K562 (cell line): Measurements from ENCODE around the gene MINK1. TPM values are rescaled to one million over a fixed set of nuclear protein-coding genes. Genes with fewer than 3 reads are reported as not detected.
A peak's percentile ranks its signal among the peaks of the same experiment; 100 is the strongest.

Source experiments
- ATAC-seq: fragments of 200-7000 bp; cut with Tn5 transposase; 3 replicates; pipeline ENCODE4 v1.9.1; 2020; ENCODE audit warnings: moderate library complexity
- BruUV-seq: library from RNA; stranded (reverse); fragments of 400-500 nt; replicated peaks from 2 replicates; lab custom pipeline; 2021; lab: Mats Ljungman, UMichigan
- CTCF ChIA-PET: fragments of 300-600 bp; formaldehyde crosslinking; extraction: SDS; loops from one replicate; lab custom pipeline; 2021; ENCODE audit warnings: low intra/inter-chr PET ratio; lab: Yijun Ruan, JAX
- POLR2A ChIA-PET: fragments of 300-600, 350-650 bp; sonication (Branson Sonifier 250); formaldehyde crosslinking; extraction: SDS; loops from one replicate; lab custom pipeline; 2021; ENCODE audit warnings: antibody characterized with exemption, inconsistent platforms; lab: Yijun Ruan, JAX
- DNase-seq, 4 experiments: peaks; one replicate each; pipeline versions ENCODE4 v3.0.0 to v3.0.0-alpha.2; 2011 to 2018; ENCODE audit warnings: low spot score in 3 of 4, mixed read lengths in 3 of 4; ENCODE audit errors: extremely low read depth in 1 of 4
- FAIRE-seq: peaks from 2 replicates; lab custom pipeline; 2011; peaks lifted over from hg19 to GRCh38; lab: Jason Lieb, UNC
- H2AFZ ChIP-seq: 2 replicates; pipeline ENCODE4 v1.6.0; 2011; ENCODE audit warnings: low read depth, low read length, control low read depth, inconsistent platforms
- H3K27ac ChIP-seq: fragments of 200-600 bp; 3 replicates; pipeline ENCODE4 v1.8.0; 2011; ENCODE audit warnings: low read depth, mild to moderate bottlenecking, control low read depth, inconsistent platforms, low read length, moderate library complexity, mixed read lengths; ENCODE audit errors: extremely low read depth
- H3K27me3 ChIP-seq, 2 experiments: fragments of 300-600 bp in 1 of 2; 2 replicates in 1 of 2; 3 replicates in 1 of 2; pipeline versions ENCODE4 v1.6.0 to v1.8.0; 2011; ENCODE audit warnings: inconsistent platforms in 2 of 2, low read length in 2 of 2, mild to moderate bottlenecking in 1 of 2, mixed read lengths in 1 of 2, moderate library complexity in 1 of 2; ENCODE audit not compliant: control insufficient read depth in 2 of 2, insufficient read depth in 2 of 2
- H3K36me3 ChIP-seq: fragments of 300-600 bp; 3 replicates; pipeline ENCODE4 v1.8.0; 2011; ENCODE audit warnings: mild to moderate bottlenecking, low read length, inconsistent platforms; ENCODE audit not compliant: control insufficient read depth, insufficient read depth
- H3K4me1 ChIP-seq, 2 experiments: fragments of 200-600 bp in 1 of 2; replicated peaks in 1 of 2; 2 replicates in 1 of 2; 3 replicates in 1 of 2; pipeline versions ENCODE4 v1.5.1 to v1.8.0; 2011; ENCODE audit warnings: inconsistent platforms in 2 of 2, low read length in 2 of 2, mild to moderate bottlenecking in 1 of 2, mixed read lengths in 1 of 2, moderate library complexity in 1 of 2; ENCODE audit not compliant: control insufficient read depth in 2 of 2, insufficient read depth in 2 of 2
- H3K4me2 ChIP-seq: 2 replicates; pipeline ENCODE4 v1.6.1; 2011; ENCODE audit warnings: low read length, control low read depth, inconsistent platforms, mixed read lengths; ENCODE audit not compliant: insufficient read depth
- H3K4me3 ChIP-seq: fragments of 200-600 bp; sonication (generic), shearing (Covaris generic); 2 replicates; pipeline ENCODE4 v1.5.1; 2016; ENCODE audit warnings: control low read depth, inconsistent platforms
- H3K79me2 ChIP-seq: fragments of 200-600 bp; 3 replicates; pipeline ENCODE4 v1.8.0; 2011; ENCODE audit warnings: low read length, inconsistent platforms; ENCODE audit not compliant: control insufficient read depth, insufficient read depth
- H3K9ac ChIP-seq, 2 experiments: 2 replicates each; pipeline versions ENCODE4 v1.6.0 to v1.6.1; 2011; ENCODE audit warnings: low read depth in 2 of 2, low read length in 2 of 2, control low read depth in 1 of 2, inconsistent platforms in 1 of 2, mild to moderate bottlenecking in 1 of 2, mixed read lengths in 1 of 2; ENCODE audit not compliant: insufficient read depth in 1 of 2
- H3K9me1 ChIP-seq: one replicate; pipeline ENCODE4 v1.6.0; 2011; ENCODE audit warnings: inconsistent platforms, mild to moderate bottlenecking, low read length, moderate library complexity; ENCODE audit not compliant: control insufficient read depth, insufficient read depth
- H3K9me3 ChIP-seq: replicated peaks from 2 replicates; pipeline ENCODE4 v1.5.1; 2011; ENCODE audit warnings: low read depth, low read length, inconsistent platforms; ENCODE audit not compliant: control insufficient read depth, insufficient read depth
- H4K20me1 ChIP-seq: replicated peaks from 2 replicates; pipeline ENCODE4 v1.6.1; 2011; ENCODE audit warnings: low read length, inconsistent platforms, mixed read lengths; ENCODE audit not compliant: control insufficient read depth, insufficient read depth
- ATF3 ChIP-seq, 2 experiments: fragments of 450-650 bp in 1 of 2; sonication (generic) in 1 of 2; formaldehyde crosslinking in 1 of 2; IDR thresholded peaks in 1 of 2; conservative IDR thresholded peaks in 1 of 2; 2 replicates each; pipeline versions ENCODE4 v1.6.1 to v1.8.1; 2016 to 2023; ENCODE audit warnings: mild to moderate bottlenecking in 2 of 2, moderate library complexity in 2 of 2, inconsistent platforms in 1 of 2, missing genetic modification reagents in 1 of 2
- CBX2 ChIP-seq: fragments of 200-600 bp; sonication (generic); IDR thresholded peaks from one replicate; pipeline ENCODE4 v1.6.1; 2012; ENCODE audit warnings: mild to moderate bottlenecking, low read length, inconsistent platforms; ENCODE audit not compliant: insufficient read depth, poor library complexity, severe bottlenecking
- CCAR2 ChIP-seq: fragments of 200-400 bp; formaldehyde crosslinking; IDR thresholded peaks from 2 replicates; pipeline ENCODE4 v1.6.1; 2017; ENCODE audit warnings: mild to moderate bottlenecking, low read depth, low read length
- FOXA1 ChIP-seq: fragments of 450-650 bp; IDR thresholded peaks from 2 replicates; pipeline ENCODE4 v1.6.1; 2016; ENCODE audit warnings: mild to moderate bottlenecking, borderline replicate concordance
- FOXK2 ChIP-seq, 2 experiments: fragments of 450-650 bp; IDR thresholded peaks in 1 of 2; conservative IDR thresholded peaks in 1 of 2; 2 replicates each; pipeline ENCODE4 v1.6.1; 2016; ENCODE audit warnings: low read depth in 2 of 2, mild to moderate bottlenecking in 1 of 2
- HCFC1 ChIP-seq: IDR thresholded peaks from 2 replicates; pipeline ENCODE4 v1.6.1; 2012; ENCODE audit warnings: low read depth, low read length, improper control_type of control experiment
- HEY1 ChIP-seq: fragments of 250-450 bp; sonication (Bioruptor Pico); IDR thresholded peaks from 2 replicates; pipeline ENCODE4 v1.5.0; 2020; ENCODE audit warnings: mild to moderate bottlenecking, moderate library complexity, borderline replicate concordance
- MCM5 ChIP-seq: fragments of 450-650 bp; IDR thresholded peaks from 2 replicates; pipeline ENCODE4 v1.6.1; 2016; ENCODE audit warnings: low read depth
- RNF219 ChIP-seq: fragments of 250-450 bp; sonication (Bioruptor Pico); IDR thresholded peaks from 2 replicates; pipeline ENCODE4 v1.5.0; 2022; ENCODE audit warnings: mild to moderate bottlenecking
- SIN3B ChIP-seq: fragments of 450-650 bp; IDR thresholded peaks from 2 replicates; pipeline ENCODE4 v1.6.1; 2017; ENCODE audit warnings: low read depth, mild to moderate bottlenecking, moderate library complexity
- TCF3 ChIP-seq: sonication (generic); formaldehyde crosslinking; IDR thresholded peaks from 2 replicates; pipeline ENCODE4 v1.4.0; 2020; ENCODE audit warnings: mild to moderate bottlenecking, missing genetic modification reagents
- ZNF23 ChIP-seq: fragments of 250-450 bp; sonication (Bioruptor Pico); IDR thresholded peaks from 2 replicates; pipeline ENCODE4 v1.4.0; 2020; ENCODE audit warnings: mild to moderate bottlenecking
- ZNF79 ChIP-seq: fragments of 250-450 bp; sonication (Bioruptor Pico); IDR thresholded peaks from 2 replicates; pipeline ENCODE4 v1.4.0; 2020; ENCODE audit warnings: low read depth, mild to moderate bottlenecking, moderate library complexity
- ZNF830 ChIP-seq: fragments of 250-450 bp; sonication (Bioruptor Pico); IDR thresholded peaks from 2 replicates; pipeline ENCODE4 v1.5.0; 2021; ENCODE audit warnings: mild to moderate bottlenecking
- WGBS: fragments of 100-300 bp; shearing (Covaris generic); methylation state at CpG from one replicate; pipeline ENCODE4 v1.1.6; 2016; ENCODE audit warnings: low coverage, mixed read lengths; ENCODE audit not compliant: insufficient coverage; ENCODE audit errors: missing lambda C conversion rate; 5-methylcytosine and 5-hydroxymethylcytosine counted together
- in situ Hi-C: fragments of 300-500 bp; cut with MboI; formaldehyde crosslinking; loops from 4 replicates; pipeline ENCODE4 v1.15.0; 2018; ENCODE audit warnings: inconsistent platforms, mixed read lengths
- intact Hi-C: fragments of 100-400 bp; cut with micrococcal nuclease; formaldehyde crosslinking; loops from 2 replicates; pipeline ENCODE4 v1.14.2; 2022
- polyA plus RNA-seq, 8 experiments: library from polyadenylated mRNA; depleted of rRNA in 4 of 8; stranded (reverse) in 5 of 8; unstranded in 3 of 8; fragments of >200 nt; fragmentation: Nextera tagmentation in 2 of 8; fragmentation: Illumina TruSeq in 1 of 8; extraction: Ambion mirVana in 2 of 8; extraction: Trizol in 1 of 8; gene quantifications; 2 replicates each; pipeline versions ENCODE4 v1.2.1 to v1.2.3, GENCODE V29; 2011 to 2014; ENCODE audit warnings: inconsistent platforms in 1 of 8, missing spikeins in 1 of 8
- total RNA-seq, 7 experiments: library from RNA; depleted of rRNA in 6 of 7; stranded (reverse); fragments of >200 nt in 6 of 7; fragmentation: Illumina TruSeq in 2 of 7; extraction: Trizol in 2 of 7; gene quantifications; 2 replicates each; pipeline versions ENCODE4 v1.2.1 to v1.2.3, GENCODE V29; 2011 to 2021; ENCODE audit warnings: low replicate concordance in 1 of 7
- TF ChIP-seq, protein P1 (sequence below): sonication (generic); formaldehyde crosslinking; IDR thresholded peaks from 2 replicates; pipeline ENCODE4 v1.8.1; 2022; ENCODE audit warnings: missing genetic modification reagents
- TF ChIP-seq, protein P2 (sequence below): sonication (generic); formaldehyde crosslinking; IDR thresholded peaks from 2 replicates; pipeline ENCODE4 v1.9.0; 2022; ENCODE audit warnings: mild to moderate bottlenecking, missing genetic modification reagents

Gene MINK1
- total and polyA plus RNA-seq, 9 of the 15 experiments (the other 6 are each of a cell fraction or from before 2014, with no cell fraction given), result 0.11 to 54.2 (median 14.9) TPM

- TF ChIP-seq, protein P1, sequence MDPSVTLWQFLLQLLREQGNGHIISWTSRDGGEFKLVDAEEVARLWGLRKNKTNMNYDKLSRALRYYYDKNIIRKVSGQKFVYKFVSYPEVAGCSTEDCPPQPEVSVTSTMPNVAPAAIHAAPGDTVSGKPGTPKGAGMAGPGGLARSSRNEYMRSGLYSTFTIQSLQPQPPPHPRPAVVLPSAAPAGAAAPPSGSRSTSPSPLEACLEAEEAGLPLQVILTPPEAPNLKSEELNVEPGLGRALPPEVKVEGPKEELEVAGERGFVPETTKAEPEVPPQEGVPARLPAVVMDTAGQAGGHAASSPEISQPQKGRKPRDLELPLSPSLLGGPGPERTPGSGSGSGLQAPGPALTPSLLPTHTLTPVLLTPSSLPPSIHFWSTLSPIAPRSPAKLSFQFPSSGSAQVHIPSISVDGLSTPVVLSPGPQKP (CRISPR knock-in tag), result no peak
- no peak for TF ChIP-seq RNF219 (CRISPR knock-in tag)
- TF ChIP-seq ZNF830, result no peak
- TF ChIP-seq, all 486 proteins: peak for 18
These were observed 107.6 kb downstream of the MINK1 start (continued) for GRCh38 chr17:4940555-4941318.

DNA sequence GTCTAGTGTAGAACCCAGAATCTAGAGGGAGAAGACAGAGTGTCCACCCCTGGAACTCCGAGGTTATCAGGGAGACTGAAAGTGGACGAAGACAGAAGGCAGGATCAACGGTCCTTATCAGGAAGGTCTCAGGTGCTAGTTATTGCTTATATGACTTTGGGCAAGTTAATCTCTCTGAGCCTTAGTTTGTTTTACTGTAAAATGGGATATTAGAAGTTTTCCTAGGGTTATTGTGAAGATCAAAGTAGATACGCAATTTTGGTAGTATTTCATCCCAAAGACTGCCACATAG, 108.1 kb downstream of the MINK1 start:
- ATAC-seq, result no peak
- no peak for FAIRE-seq
- BruUV-seq, result no TSS peak
- peaks cover 13% of the 10 kb centered on the region for H4K20me1 ChIP-seq
- ChIA-PET CTCF (no interaction called here), POLR2A (interaction anchor here (0.6 to 2.4 kb wide), 3 partner anchors 15 to 26 kb away, joined by 3 to 7 read pairs (median 5); partner anchors contain the start of gene SPAG7)
- peaks cover 74% of the 10 kb centered on the region for H3K36me3 ChIP-seq
- peak overlapping the region; percentile 96 for H3K4me2 ChIP-seq
- no peak overlapping the region for H2AFZ ChIP-seq
- DNase-seq, result peak in 1 of 4 experiments; percentile 48
- H3K9ac ChIP-seq, result peak overlapping the region; percentile 95 to 98
- H3K9me3 ChIP-seq, result no peaks in the 10 kb centered on the region
- H3K4me3 ChIP-seq, result peak overlapping the region; percentile 96
- no peaks in the 10 kb centered on the region for H3K27me3 ChIP-seq
- peaks cover 76% of the 10 kb centered on the region for H3K79me2 ChIP-seq
- in situ Hi-C loops (no loop called here), intact Hi-C loops (no loop called here)
- H3K4me1 ChIP-seq, result peaks cover 30 to 34% of the 10 kb centered on the region in 2 experiments; a peak in 4 of 5 replicates
- peak overlapping the region; percentile 90 for H3K27ac ChIP-seq
- H3K9me1 ChIP-seq, result no peaks in the 10 kb centered on the region
- WGBS, result 2% methylated on average over 4 of the region's 4 CpGs
- no peak for TF ChIP-seq SIN3B
- TF ChIP-seq ZNF79 (CRISPR knock-in tag), result no peak
- no peak for TF ChIP-seq HEY1 (CRISPR knock-in tag)
- TF ChIP-seq CBX2, result no peak
- TF ChIP-seq ZNF23 (CRISPR knock-in tag), result no peak
- TF ChIP-seq TCF3 (CRISPR knock-in tag), result peak; percentile 29; the same call in 1 of the 2 replicates
- no peak for TF ChIP-seq FOXA1
- no peak for TF ChIP-seq MCM5
- no peak for TF ChIP-seq FOXK2 (conservative IDR thresholded peaks at IDR 0.05 in 1 of 2, IDR thresholded peaks at IDR 0.05 in 1 of 2; ENCODE audit: low read depth in 2 of 2)
- TF ChIP-seq CCAR2, result no peak
- TF ChIP-seq ATF3 (IDR thresholded peaks at IDR 0.05), result no peak
- TF ChIP-seq ATF3 (CRISPR knock-in tag; conservative IDR thresholded peaks at IDR 0.05), result no peak
- TF ChIP-seq HCFC1, result no peak
- TF ChIP-seq, protein P2, sequence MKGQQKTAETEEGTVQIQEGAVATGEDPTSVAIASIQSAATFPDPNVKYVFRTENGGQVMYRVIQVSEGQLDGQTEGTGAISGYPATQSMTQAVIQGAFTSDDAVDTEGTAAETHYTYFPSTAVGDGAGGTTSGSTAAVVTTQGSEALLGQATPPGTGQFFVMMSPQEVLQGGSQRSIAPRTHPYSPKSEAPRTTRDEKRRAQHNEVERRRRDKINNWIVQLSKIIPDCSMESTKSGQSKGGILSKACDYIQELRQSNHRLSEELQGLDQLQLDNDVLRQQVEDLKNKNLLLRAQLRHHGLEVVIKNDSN (CRISPR knock-in tag), result no peak
